ENCODE measurements around the gene GTF2A1L. TPM values are rescaled to one million over a fixed set of nuclear protein-coding genes. Genes with fewer than 3 reads are reported as not detected.

GTF2A1L gene
- total RNA-seq, 4 donors from 2014 or later: 0.96 TPM; not detected in 3

DNA sequence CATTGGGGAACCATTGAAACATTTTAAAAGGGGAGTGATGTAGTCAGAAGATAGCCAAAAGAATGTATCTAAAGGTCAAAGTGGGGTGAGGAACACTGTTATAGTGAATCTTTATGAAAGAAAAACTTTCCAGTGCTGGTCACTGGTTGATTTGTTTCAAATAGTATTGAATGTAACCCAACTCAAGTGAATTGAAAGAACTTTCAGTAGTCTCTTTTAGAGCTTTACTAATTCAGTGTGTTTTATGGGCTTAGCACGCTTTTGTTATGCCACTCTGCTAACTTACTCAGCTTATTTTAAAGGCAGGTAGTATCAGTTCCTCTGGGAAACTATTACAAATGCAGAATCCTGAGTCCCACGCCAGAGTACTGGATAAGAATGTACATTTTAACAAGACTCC lies 57.3 kb downstream of the GTF2A1L start:
- no peak for TF ChIP-seq CTCF (IDR thresholded peaks at IDR 0.05)
- no peak for TF ChIP-seq POLR2A (IDR thresholded peaks at IDR 0.05)
- DNase-seq (ENCODE audit: low spot score in 2 of 2): no peak
- no peak overlapping the region for H3K4me3 ChIP-seq (ENCODE audit: low read depth, poor library complexity, severe bottlenecking)
- WGBS, 2 donors: 83 to 93% methylated on average over 2 of the region's 2 CpGs
- intact Hi-C loops (cut with DNase I; ENCODE audit: low total_unique reads): no loop called here

GRCh38 chr2:48677450-48677849 lies 59.8 kb downstream of the GTF2A1L start:
- H3K4me3 ChIP-seq (ENCODE audit: low read depth, poor library complexity, severe bottlenecking): no peak overlapping the region
- intact Hi-C loops (cut with DNase I; ENCODE audit: low total_unique reads): no loop called here
- no peak for DNase-seq (ENCODE audit: low spot score in 2 of 2)
- TF ChIP-seq CTCF (IDR thresholded peaks at IDR 0.05) (no peak), POLR2A (IDR thresholded peaks at IDR 0.05) (no peak)
- WGBS, 2 donors: 59 to 69% methylated on average over 2 of the region's 2 CpGs

GRCh38 chr2:48685126-48685525 lies 67.5 kb downstream of the GTF2A1L start:
- WGBS, 2 donors: 98% methylated on average over 1 of the region's 1 CpG
- H3K4me3 ChIP-seq (ENCODE audit: low read depth, poor library complexity, severe bottlenecking): no peak overlapping the region
- intact Hi-C loops (cut with DNase I; ENCODE audit: low total_unique reads): no loop called here
- TF ChIP-seq CTCF (IDR thresholded peaks at IDR 0.05) (no peak), POLR2A (IDR thresholded peaks at IDR 0.05) (no peak)
- DNase-seq (ENCODE audit: low spot score in 2 of 2): no peak

DNA sequence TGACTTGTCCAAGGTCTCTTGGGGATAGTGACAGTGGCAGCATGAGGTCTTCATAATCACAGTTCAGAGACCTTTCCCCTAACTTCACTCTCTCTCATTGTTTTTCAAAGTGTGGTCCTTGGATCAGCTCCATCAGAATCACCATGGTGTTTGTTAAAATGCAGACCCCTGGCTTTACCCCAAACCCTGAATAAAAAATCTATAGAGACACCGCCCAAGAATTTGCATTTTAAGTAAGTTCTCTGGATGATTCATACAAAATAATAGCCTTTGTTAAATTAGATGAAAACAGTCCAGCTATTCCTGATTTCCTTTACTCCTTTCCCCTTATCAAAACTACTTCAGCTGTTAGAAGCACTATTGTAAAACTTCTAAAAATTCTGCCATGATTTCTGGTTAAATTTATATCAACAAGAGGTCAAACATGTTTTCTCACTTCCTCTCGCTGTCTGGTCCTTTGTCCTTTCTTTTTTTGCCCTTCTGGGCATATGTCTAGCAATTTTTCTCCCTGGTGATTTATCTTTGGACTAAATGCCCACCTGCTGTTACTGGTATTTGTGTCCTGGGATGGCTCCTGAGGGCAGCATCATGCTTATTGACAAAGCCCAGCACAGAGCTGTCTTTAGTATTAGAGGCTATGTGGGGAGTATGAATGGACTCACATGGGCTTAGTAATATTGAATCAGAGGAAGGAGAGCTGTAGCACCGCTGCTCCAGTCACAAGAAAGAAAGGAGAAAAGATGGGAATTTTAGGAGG lies 74.5 kb downstream of the GTF2A1L start:
- no peak overlapping the region for H3K4me3 ChIP-seq (ENCODE audit: low read depth, poor library complexity, severe bottlenecking)
- intact Hi-C loops (cut with DNase I; ENCODE audit: low total_unique reads): no loop called here
- no peak for DNase-seq (ENCODE audit: low spot score in 2 of 2)
- TF ChIP-seq POLR2A (IDR thresholded peaks at IDR 0.05) (no peak), CTCF (IDR thresholded peaks at IDR 0.05) (no peak)
- WGBS, 2 donors: 81 to 91% methylated on average over 3 of the region's 3 CpGs

- intact Hi-C loops (cut with DNase I; ENCODE audit: low total_unique reads): no loop called here
- no peak for DNase-seq (ENCODE audit: low spot score in 2 of 2)
- WGBS, 2 donors: 83 to 87% methylated on average over 4 of the region's 4 CpGs
- TF ChIP-seq CTCF (IDR thresholded peaks at IDR 0.05) (no peak), POLR2A (IDR thresholded peaks at IDR 0.05) (no peak)
- no peak overlapping the region for H3K4me3 ChIP-seq (ENCODE audit: low read depth, poor library complexity, severe bottlenecking)
These were observed 75.4 kb downstream of the GTF2A1L start for GRCh38 chr2:48693066-48693465.

- TF ChIP-seq POLR2A (IDR thresholded peaks at IDR 0.05) (no peak), CTCF (IDR thresholded peaks at IDR 0.05) (no peak)
- intact Hi-C loops (cut with DNase I; ENCODE audit: low total_unique reads): no loop called here
- WGBS, 2 donors: 57 to 62% methylated on average over 3 of the region's 3 CpGs
- no peak overlapping the region for H3K4me3 ChIP-seq (ENCODE audit: low read depth, poor library complexity, severe bottlenecking)
- DNase-seq (ENCODE audit: low spot score in 2 of 2): no peak
These were observed 76.0 kb downstream of the GTF2A1L start for GRCh38 chr2:48693645-48694044.
